Measurements from ENCODE around the gene DMKN. TPM values are rescaled to one million over a fixed set of nuclear protein-coding genes. Genes with fewer than 3 reads are reported as not detected.

Gene DMKN
- total and polyA plus RNA-seq, 2 donors from 2014 or later: 137 to 150 TPM

DNA sequence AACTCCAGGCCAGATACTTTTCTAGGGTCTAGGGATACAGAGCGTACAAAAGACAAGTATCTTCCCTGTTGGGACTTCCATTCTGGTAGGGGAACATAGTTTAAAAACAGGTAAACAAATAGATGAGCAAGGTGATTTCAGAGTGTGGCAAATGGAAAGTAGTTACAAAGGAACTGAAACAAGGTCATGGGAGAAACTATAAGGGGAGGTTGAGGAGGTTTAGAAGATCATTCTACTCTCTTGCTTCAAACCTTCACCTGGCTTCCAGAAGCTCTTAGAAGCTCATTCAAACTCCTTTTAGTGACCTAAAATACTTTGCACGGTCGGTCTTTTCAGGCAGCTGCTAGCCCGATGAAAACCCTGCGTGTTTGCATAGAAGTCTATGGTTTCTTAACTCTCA is 56.3 kb downstream of the DMKN start:
- TF ChIP-seq, protein P1, sequence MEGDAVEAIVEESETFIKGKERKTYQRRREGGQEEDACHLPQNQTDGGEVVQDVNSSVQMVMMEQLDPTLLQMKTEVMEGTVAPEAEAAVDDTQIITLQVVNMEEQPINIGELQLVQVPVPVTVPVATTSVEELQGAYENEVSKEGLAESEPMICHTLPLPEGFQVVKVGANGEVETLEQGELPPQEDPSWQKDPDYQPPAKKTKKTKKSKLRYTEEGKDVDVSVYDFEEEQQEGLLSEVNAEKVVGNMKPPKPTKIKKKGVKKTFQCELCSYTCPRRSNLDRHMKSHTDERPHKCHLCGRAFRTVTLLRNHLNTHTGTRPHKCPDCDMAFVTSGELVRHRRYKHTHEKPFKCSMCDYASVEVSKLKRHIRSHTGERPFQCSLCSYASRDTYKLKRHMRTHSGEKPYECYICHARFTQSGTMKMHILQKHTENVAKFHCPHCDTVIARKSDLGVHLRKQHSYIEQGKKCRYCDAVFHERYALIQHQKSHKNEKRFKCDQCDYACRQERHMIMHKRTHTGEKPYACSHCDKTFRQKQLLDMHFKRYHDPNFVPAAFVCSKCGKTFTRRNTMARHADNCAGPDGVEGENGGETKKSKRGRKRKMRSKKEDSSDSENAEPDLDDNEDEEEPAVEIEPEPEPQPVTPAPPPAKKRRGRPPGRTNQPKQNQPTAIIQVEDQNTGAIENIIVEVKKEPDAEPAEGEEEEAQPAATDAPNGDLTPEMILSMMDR (IDR thresholded peaks at IDR 0.05; ENCODE audit: borderline replicate concordance, extremely low read depth, insufficient read depth): no peak
- FAIRE-seq: no peak
- no peak for DNase-seq
- no peaks in the 10 kb centered on the region for H3K9me3 ChIP-seq (ENCODE audit: control insufficient read depth in 2 of 3, insufficient read depth in 1 of 3, low read length in 3 of 3)
- no peaks in the 10 kb centered on the region for H3K36me3 ChIP-seq (ENCODE audit: control insufficient read depth in 2 of 3, insufficient read depth in 3 of 3, low read length in 3 of 3)
- peaks cover 5 to 17% (median 11%) of the 10 kb centered on the region in 3 donors for H3K4me1 ChIP-seq (ENCODE audit: control insufficient read depth in 2 of 3, insufficient read depth in 2 of 3, low read depth in 1 of 3, low read length in 3 of 3)
- no peak overlapping the region for H3K9ac ChIP-seq (ENCODE audit: low read length in 3 of 3)
- no peaks in the 10 kb centered on the region for H3K27me3 ChIP-seq (ENCODE audit: control insufficient read depth, insufficient read depth, low read length)
- intact Hi-C loops (cut with DNase I): no loop called here
- no peak overlapping the region for H3K4me3 ChIP-seq (ENCODE audit: low read length in 3 of 3)
- H3K27ac ChIP-seq (ENCODE audit: low read depth in 2 of 2, low read length in 2 of 2): no peak overlapping the region

DNA sequence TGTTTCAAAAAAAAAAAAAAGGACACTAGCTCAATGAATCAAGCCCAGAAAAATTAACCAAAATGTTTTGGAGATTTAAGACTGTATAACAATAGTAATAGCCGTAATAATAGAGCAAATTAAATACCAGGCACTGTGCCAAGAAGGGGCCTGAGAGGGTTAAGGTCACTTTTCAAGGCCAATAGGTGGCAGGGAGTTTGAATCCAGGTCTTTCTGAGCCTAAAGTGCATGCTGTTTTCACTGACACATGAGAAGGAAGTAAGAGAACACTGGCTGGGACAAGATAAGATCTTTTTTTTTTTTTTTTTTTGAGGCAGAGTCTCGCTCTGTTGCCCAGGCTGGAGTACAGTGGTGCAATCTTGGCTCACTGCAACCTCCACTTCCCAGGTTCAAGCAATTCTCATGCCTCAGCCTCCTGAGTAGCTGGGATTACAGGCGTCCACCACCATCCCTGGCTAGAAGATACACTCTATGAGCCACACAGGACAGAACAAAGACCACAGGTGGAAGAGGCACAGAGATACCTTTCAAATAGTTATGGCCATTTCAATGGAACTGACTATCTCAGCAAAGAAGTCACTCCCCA is 57.7 kb downstream of the DMKN start:
- DNase-seq: no peak
- intact Hi-C loops (cut with DNase I): no loop called here
- Histone ChIP-seq H3K9me3 (ENCODE audit: control insufficient read depth in 2 of 3, insufficient read depth in 1 of 3, low read length in 3 of 3) (no peaks in the 10 kb centered on the region), H3K27ac (ENCODE audit: low read depth in 2 of 2, low read length in 2 of 2) (no peak overlapping the region), H3K4me1 (ENCODE audit: control insufficient read depth in 2 of 3, insufficient read depth in 2 of 3, low read depth in 1 of 3, low read length in 3 of 3) (peaks cover 5 to 17% (median 11%) of the 10 kb centered on the region in 3 donors), H3K9ac (ENCODE audit: low read length in 3 of 3) (no peak overlapping the region), H3K4me3 (ENCODE audit: low read length in 3 of 3) (no peak overlapping the region), H3K27me3 (ENCODE audit: control insufficient read depth, insufficient read depth, low read length) (no peaks in the 10 kb centered on the region), H3K36me3 (ENCODE audit: control insufficient read depth in 2 of 3, insufficient read depth in 3 of 3, low read length in 3 of 3) (no peaks in the 10 kb centered on the region)
- TF ChIP-seq, protein P1 (IDR thresholded peaks at IDR 0.05; ENCODE audit: borderline replicate concordance, extremely low read depth, insufficient read depth): no peak
- no peak for FAIRE-seq

DNA sequence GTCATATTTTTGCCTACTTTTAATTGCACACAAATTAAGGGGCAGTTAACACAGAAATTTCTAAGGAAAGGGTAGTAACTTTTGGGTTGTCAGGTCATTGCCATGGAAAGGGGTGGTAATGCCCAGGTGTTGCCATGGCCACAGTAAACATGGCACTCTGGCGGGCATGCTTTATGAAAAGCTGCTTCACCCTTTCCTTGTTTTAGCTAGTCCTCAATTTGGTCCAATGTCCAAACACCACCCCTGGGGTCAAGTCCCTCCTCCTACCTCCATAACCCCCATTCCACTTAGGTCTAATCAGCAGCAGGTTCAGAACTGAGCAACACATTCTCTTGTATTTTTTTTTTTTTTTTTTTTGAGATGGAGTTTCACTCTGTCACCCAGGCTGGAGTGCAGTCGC is 58.8 kb downstream of the DMKN start:
- DNase-seq (no peak), FAIRE-seq (no peak)
- no peak overlapping the region for H3K4me3 ChIP-seq (ENCODE audit: low read length in 3 of 3)
- H3K4me1 ChIP-seq (ENCODE audit: control insufficient read depth in 2 of 3, insufficient read depth in 2 of 3, low read depth in 1 of 3, low read length in 3 of 3): peaks cover 5 to 14% (median 11%) of the 10 kb centered on the region in 3 donors
- no peaks in the 10 kb centered on the region for H3K36me3 ChIP-seq (ENCODE audit: control insufficient read depth in 2 of 3, insufficient read depth in 3 of 3, low read length in 3 of 3)
- H3K27me3 ChIP-seq (ENCODE audit: control insufficient read depth, insufficient read depth, low read length): no peaks in the 10 kb centered on the region
- H3K27ac ChIP-seq (ENCODE audit: low read depth in 2 of 2, low read length in 2 of 2): no peak overlapping the region
- H3K9me3 ChIP-seq (ENCODE audit: control insufficient read depth in 2 of 3, insufficient read depth in 1 of 3, low read length in 3 of 3): no peaks in the 10 kb centered on the region
- intact Hi-C loops (cut with DNase I): no loop called here
- TF ChIP-seq, protein P1 (IDR thresholded peaks at IDR 0.05; ENCODE audit: borderline replicate concordance, extremely low read depth, insufficient read depth): no peak
- no peak overlapping the region for H3K9ac ChIP-seq (ENCODE audit: low read length in 3 of 3)
